Sigmoid colon (tissue), 4 donors: ENCODE data around the gene TNNI3.

Source experiments
- POLR2A ChIP-seq, 2 donors: fragments of 450-650 bp; IDR thresholded peaks; one replicate each; pipeline ENCODE4 v1.6.1; 2016; ENCODE audit warnings: antibody characterized with exemption in 2 of 2, mild to moderate bottlenecking in 2 of 2, moderate library complexity in 2 of 2
- POLR2AphosphoS5 ChIP-seq, 4 donors: sonication (generic); formaldehyde crosslinking; IDR thresholded peaks; one replicate each; pipeline ENCODE4 v1.6.1; 2017; ENCODE audit warnings: antibody characterized with exemption in 4 of 4
- TF ChIP-seq, protein P1 (sequence below), 4 experiments: fragments of 450-650 bp in 3 of 4; fragments of 200-600 bp in 1 of 4; IDR thresholded peaks; one replicate each; pipeline ENCODE4 v1.5.1; 2016 to 2019; ENCODE audit warnings: antibody characterized with exemption in 4 of 4, mild to moderate bottlenecking in 3 of 4, moderate library complexity in 2 of 4

DNA sequence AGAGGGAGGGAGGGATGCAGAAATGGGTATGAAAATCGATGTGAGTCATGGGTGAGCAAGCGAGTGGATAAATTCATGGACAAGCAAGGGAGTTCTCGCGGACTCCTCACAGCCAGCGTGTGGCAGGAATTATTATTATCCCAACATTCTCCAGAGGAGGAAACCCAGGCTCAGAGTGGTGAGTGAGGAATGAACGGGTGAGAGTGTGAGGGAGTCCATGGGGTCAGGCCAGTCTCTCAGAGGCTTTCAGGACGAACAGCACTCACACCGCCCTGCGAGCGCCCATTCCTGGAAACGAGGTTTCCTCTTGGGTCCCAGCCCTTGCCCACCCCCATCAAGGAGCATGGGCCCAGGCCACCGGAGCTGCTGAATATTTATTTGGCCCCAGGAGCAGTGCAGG, 15.2 kb upstream of the TNNI3 start:
- TF ChIP-seq POLR2A (IDR thresholded peaks at IDR 0.05): no peak
- TF ChIP-seq, protein P1, sequence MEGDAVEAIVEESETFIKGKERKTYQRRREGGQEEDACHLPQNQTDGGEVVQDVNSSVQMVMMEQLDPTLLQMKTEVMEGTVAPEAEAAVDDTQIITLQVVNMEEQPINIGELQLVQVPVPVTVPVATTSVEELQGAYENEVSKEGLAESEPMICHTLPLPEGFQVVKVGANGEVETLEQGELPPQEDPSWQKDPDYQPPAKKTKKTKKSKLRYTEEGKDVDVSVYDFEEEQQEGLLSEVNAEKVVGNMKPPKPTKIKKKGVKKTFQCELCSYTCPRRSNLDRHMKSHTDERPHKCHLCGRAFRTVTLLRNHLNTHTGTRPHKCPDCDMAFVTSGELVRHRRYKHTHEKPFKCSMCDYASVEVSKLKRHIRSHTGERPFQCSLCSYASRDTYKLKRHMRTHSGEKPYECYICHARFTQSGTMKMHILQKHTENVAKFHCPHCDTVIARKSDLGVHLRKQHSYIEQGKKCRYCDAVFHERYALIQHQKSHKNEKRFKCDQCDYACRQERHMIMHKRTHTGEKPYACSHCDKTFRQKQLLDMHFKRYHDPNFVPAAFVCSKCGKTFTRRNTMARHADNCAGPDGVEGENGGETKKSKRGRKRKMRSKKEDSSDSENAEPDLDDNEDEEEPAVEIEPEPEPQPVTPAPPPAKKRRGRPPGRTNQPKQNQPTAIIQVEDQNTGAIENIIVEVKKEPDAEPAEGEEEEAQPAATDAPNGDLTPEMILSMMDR (IDR thresholded peaks at IDR 0.05): no peak
- TF ChIP-seq POLR2AphosphoS5 (IDR thresholded peaks at IDR 0.05): no peak
